ENCODE results near the gene RNF175.

Gene RNF175

DNA sequence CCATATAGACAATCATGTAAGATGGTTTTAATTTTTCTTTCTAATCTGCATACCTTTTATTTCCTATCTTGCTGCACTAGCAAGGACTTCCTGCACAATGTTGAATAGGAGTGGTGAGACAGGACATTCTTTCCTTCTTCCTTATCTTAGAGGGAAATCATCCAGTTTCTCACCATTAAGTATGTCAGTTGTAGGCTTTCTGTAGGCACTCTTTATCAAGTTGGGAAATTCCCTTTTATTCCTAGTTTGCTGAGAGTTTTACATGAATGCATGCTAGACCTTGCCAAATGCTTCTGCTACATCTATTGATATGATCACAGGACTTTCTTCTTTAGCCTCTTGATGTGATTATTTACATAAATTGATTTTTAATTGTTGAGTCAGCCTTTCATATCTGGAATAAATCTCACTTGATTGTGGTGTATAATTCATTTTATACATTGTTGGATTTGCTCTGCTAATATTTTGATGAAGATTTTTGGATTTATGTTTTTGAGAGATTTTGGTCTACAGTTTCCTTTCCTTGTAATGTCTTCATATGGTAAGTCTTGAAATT is 23.8 kb downstream of the RNF175 start:
- no peak overlapping the region for H3K9ac ChIP-seq (ENCODE audit: low read length)
- H3K36me3 ChIP-seq (replicated peaks; ENCODE audit: insufficient read depth, low read length) = no peaks in the 10 kb centered on the region
- H3K4me3 ChIP-seq (ENCODE audit: low read length) = no peak overlapping the region
- no peak overlapping the region for H2AFZ ChIP-seq (ENCODE audit: low read length)
- H4K20me1 ChIP-seq (ENCODE audit: insufficient read depth, low read length) = no peaks in the 10 kb centered on the region
- H3K27ac ChIP-seq (ENCODE audit: low read length) = no peak overlapping the region
- H3K4me1 ChIP-seq (ENCODE audit: low read length) = peaks cover 12% of the 10 kb centered on the region
- no peak overlapping the region for H3K4me2 ChIP-seq (ENCODE audit: low read depth, low read length)
- no peaks in the 10 kb centered on the region for H3K27me3 ChIP-seq (replicated peaks; ENCODE audit: insufficient read depth, low read length)
- no peaks in the 10 kb centered on the region for H3K79me2 ChIP-seq (ENCODE audit: low read length)
- H3K9me3 ChIP-seq (replicated peaks; ENCODE audit: insufficient read depth, low read length) = no peaks in the 10 kb centered on the region
- TF ChIP-seq, protein P1, sequence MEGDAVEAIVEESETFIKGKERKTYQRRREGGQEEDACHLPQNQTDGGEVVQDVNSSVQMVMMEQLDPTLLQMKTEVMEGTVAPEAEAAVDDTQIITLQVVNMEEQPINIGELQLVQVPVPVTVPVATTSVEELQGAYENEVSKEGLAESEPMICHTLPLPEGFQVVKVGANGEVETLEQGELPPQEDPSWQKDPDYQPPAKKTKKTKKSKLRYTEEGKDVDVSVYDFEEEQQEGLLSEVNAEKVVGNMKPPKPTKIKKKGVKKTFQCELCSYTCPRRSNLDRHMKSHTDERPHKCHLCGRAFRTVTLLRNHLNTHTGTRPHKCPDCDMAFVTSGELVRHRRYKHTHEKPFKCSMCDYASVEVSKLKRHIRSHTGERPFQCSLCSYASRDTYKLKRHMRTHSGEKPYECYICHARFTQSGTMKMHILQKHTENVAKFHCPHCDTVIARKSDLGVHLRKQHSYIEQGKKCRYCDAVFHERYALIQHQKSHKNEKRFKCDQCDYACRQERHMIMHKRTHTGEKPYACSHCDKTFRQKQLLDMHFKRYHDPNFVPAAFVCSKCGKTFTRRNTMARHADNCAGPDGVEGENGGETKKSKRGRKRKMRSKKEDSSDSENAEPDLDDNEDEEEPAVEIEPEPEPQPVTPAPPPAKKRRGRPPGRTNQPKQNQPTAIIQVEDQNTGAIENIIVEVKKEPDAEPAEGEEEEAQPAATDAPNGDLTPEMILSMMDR (IDR thresholded peaks at IDR 0.05; ENCODE audit: low read length) = no peak
- TF ChIP-seq EZH2 (optimal IDR thresholded peaks at IDR 0.05; ENCODE audit: low read depth, low read length) (no peak), EZH2phosphoT487 (IDR thresholded peaks at IDR 0.05; ENCODE audit: low read length) (no peak)
- no peaks in the 10 kb centered on the region for H3K9me2 ChIP-seq (replicated peaks; ENCODE audit: insufficient read depth, low read length)
- 0 out of 2 replicates have a peak, but pooled peaks cover 4% of the 10 kb centered on the region for H3F3A ChIP-seq (ENCODE audit: insufficient read depth, low read length)
- DNase-seq = no peak

DNA sequence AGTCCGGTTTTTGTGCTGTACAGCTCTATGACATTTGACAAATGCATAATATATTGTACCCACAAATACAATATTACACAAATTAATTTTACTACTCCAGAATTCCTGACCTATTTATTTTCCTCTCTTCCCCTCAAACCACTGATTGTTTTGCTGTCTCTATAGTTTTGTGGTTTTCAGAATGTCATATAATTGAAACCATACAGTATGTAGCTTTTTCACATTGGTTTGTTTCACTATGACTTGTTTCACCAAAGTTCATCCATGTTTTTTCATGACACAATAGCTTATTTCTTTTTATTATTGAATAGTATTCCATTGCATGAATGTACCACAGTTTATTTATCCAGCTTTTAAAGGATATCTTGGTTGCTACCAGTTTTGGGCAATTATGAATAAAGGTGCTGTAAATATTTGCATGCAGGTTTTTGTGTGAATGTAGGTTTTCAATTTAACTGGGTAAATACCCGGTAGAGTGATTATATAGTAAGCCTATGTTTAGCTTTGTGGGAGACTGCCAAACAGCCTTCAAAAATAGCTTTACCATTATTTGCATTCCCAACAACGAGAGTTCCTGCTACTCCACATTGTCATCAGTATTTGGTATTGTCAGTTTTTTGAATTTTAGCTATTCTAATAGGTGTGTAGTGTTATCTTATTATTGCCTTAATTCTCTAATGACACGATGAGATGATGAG is 25.9 kb downstream of the RNF175 start:
- H3K27ac ChIP-seq (ENCODE audit: low read length) = no peak overlapping the region
- H3K9me3 ChIP-seq (replicated peaks; ENCODE audit: insufficient read depth, low read length) = no peaks in the 10 kb centered on the region
- TF ChIP-seq, protein P1 (IDR thresholded peaks at IDR 0.05; ENCODE audit: low read length) = no peak
- TF ChIP-seq EZH2phosphoT487 (IDR thresholded peaks at IDR 0.05; ENCODE audit: low read length) (no peak), EZH2 (optimal IDR thresholded peaks at IDR 0.05; ENCODE audit: low read depth, low read length) (no peak)
- H4K20me1 ChIP-seq (ENCODE audit: insufficient read depth, low read length) = no peaks in the 10 kb centered on the region
- 0 out of 2 replicates have a peak, but pooled peaks cover 9% of the 10 kb centered on the region for H3F3A ChIP-seq (ENCODE audit: insufficient read depth, low read length)
- H3K9ac ChIP-seq (ENCODE audit: low read length) = no peak overlapping the region
- no peaks in the 10 kb centered on the region for H3K79me2 ChIP-seq (ENCODE audit: low read length)
- peaks cover 24% of the 10 kb centered on the region for H3K4me1 ChIP-seq (ENCODE audit: low read length)
- no peak overlapping the region for H3K4me3 ChIP-seq (ENCODE audit: low read length)
- no peaks in the 10 kb centered on the region for H3K27me3 ChIP-seq (replicated peaks; ENCODE audit: insufficient read depth, low read length)
- H3K4me2 ChIP-seq (ENCODE audit: low read depth, low read length) = 0 out of 2 replicates have a peak overlapping the region, but pooled peaks have one; percentile 13
- H2AFZ ChIP-seq (ENCODE audit: low read length) = no peak overlapping the region
- H3K36me3 ChIP-seq (replicated peaks; ENCODE audit: insufficient read depth, low read length) = no peaks in the 10 kb centered on the region
- DNase-seq = peak; percentile 40
- H3K9me2 ChIP-seq (replicated peaks; ENCODE audit: insufficient read depth, low read length) = no peaks in the 10 kb centered on the region

DNA sequence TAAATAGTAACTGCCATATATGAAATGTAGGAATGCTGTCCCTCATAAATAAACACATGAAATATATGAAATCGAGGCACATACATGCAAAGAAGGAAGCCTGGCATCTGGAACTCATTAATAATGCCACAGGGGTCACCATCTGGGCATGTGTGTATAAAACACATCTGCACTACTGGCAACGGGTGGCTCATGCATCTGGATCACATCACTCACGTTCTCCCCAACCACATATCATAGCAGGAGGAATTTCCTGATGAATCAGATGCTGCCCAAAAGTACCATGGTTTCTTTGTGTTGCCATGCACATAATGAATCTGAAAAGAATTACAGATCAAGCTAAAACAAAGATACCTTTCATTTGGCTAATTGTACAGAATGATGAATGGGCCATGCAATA is 28.6 kb downstream of the RNF175 start:
- Histone ChIP-seq H3K4me3 (ENCODE audit: low read length) (no peak overlapping the region), H3K4me1 (ENCODE audit: low read length) (peaks cover 28% of the 10 kb centered on the region), H3K79me2 (ENCODE audit: low read length) (no peaks in the 10 kb centered on the region), H3K27me3 (replicated peaks; ENCODE audit: insufficient read depth, low read length) (no peaks in the 10 kb centered on the region), H3K9me2 (replicated peaks; ENCODE audit: insufficient read depth, low read length) (no peaks in the 10 kb centered on the region), H3K36me3 (replicated peaks; ENCODE audit: insufficient read depth, low read length) (no peaks in the 10 kb centered on the region), H2AFZ (ENCODE audit: low read length) (no peak overlapping the region), H3K4me2 (ENCODE audit: low read depth, low read length) (no peak overlapping the region), H3K9ac (ENCODE audit: low read length) (no peak overlapping the region), H3K27ac (ENCODE audit: low read length) (no peak overlapping the region), H3K9me3 (replicated peaks; ENCODE audit: insufficient read depth, low read length) (no peaks in the 10 kb centered on the region), H3F3A (ENCODE audit: insufficient read depth, low read length) (0 out of 2 replicates have a peak, but pooled peaks cover 9% of the 10 kb centered on the region), H4K20me1 (ENCODE audit: insufficient read depth, low read length) (no peaks in the 10 kb centered on the region)
- TF ChIP-seq, protein P1 (IDR thresholded peaks at IDR 0.05; ENCODE audit: low read length) = no peak
- TF ChIP-seq EZH2 (optimal IDR thresholded peaks at IDR 0.05; ENCODE audit: low read depth, low read length) = no peak
- no peak for TF ChIP-seq EZH2phosphoT487 (IDR thresholded peaks at IDR 0.05; ENCODE audit: low read length)
- DNase-seq = no peak
